ENCODE measurements around the gene LTBP3.

Gene LTBP3

GRCh38 chr11:65558002-65558929 is at the start of gene LTBP3:
TSS of gene LTBP3 (minus strand) at chr11:65558359. CDS start at chr11:65557959, 400 bp downstream.
- peak; percentile 44 for DNase-seq

GRCh38 chr11:65606876-65607613 is 48.9 kb upstream of the LTBP3 start:
- DNase-seq = no peak

GRCh38 chr11:65604258-65604657 is 46.1 kb upstream of the LTBP3 start:
- no peak for DNase-seq

- no peak for DNase-seq
These were observed 41.7 kb upstream of the LTBP3 start for GRCh38 chr11:65599955-65600246.

GRCh38 chr11:65599216-65599954 is 41.2 kb upstream of the LTBP3 start:
- DNase-seq = no peak

GRCh38 chr11:65598258-65598699 is 40.1 kb upstream of the LTBP3 start:
- no peak for DNase-seq

- DNase-seq = no peak
These were observed 38.4 kb upstream of the LTBP3 start for GRCh38 chr11:65596520-65596919.

GRCh38 chr11:65595543-65596281 is 37.6 kb upstream of the LTBP3 start, which contains the start of gene KCNK7:
TSS of gene KCNK7 (minus strand) at chr11:65595800. CDS start at chr11:65595772, 28 bp downstream.
- no peak for DNase-seq

GRCh38 chr11:65595131-65595530 is 37.0 kb upstream of the LTBP3 start:
- DNase-seq = no peak

GRCh38 chr11:65593518-65594414 is 35.6 kb upstream of the LTBP3 start:
- DNase-seq = peak; percentile 50

GRCh38 chr11:65592858-65593517 is 34.8 kb upstream of the LTBP3 start:
- no peak for DNase-seq

GRCh38 chr11:65591939-65592857 is 34.0 kb upstream of the LTBP3 start:
- no peak for DNase-seq

GRCh38 chr11:65590240-65590738 is 32.1 kb upstream of the LTBP3 start:
- no peak for DNase-seq

- no peak for DNase-seq
These were observed 31.5 kb upstream of the LTBP3 start for GRCh38 chr11:65589444-65590239.

- peak; percentile 72 for DNase-seq
These were observed 30.3 kb upstream of the LTBP3 start for GRCh38 chr11:65588199-65589054.

GRCh38 chr11:65586676-65587075 is 28.5 kb upstream of the LTBP3 start:
- no peak for DNase-seq

- no peak for DNase-seq
These were observed 28.1 kb upstream of the LTBP3 start for GRCh38 chr11:65586247-65586630.

Measured in stimulated activated CD4-positive, alpha-beta T cell treated with anti-CD3 and anti-CD28 coated beads, Interleukin-4, amount 100 ng/mL, for 1 hour (primary cell).